ENCODE data around the gene RERG.
"Not testable (repeated sequence)": the region's sequence is repeated elsewhere in the genome, so short reads cannot be mapped to it uniquely, and the experiment has no call there.

RERG gene

GRCh38 chr12:15220915-15221885 is at the start of gene RERG:
Gene RERG (minus strand): TSS chr12:15221417. CDS start chr12:15217489, 3,928 bp downstream.
- peak; percentile 89 for DNase-seq (ENCODE audit: low spot score)

GRCh38 chr12:15270591-15270990 is 49.4 kb upstream of the RERG start:
- no peak for DNase-seq (ENCODE audit: low spot score)

- DNase-seq (ENCODE audit: low spot score) = no peak
Measured at GRCh38 chr12:15268927-15269552, 47.8 kb upstream of the RERG start.

- no peak for DNase-seq (ENCODE audit: low spot score)
Measured at GRCh38 chr12:15268309-15268708, 47.1 kb upstream of the RERG start.

- DNase-seq (ENCODE audit: low spot score) = no peak
Measured at GRCh38 chr12:15265875-15266274, 44.7 kb upstream of the RERG start.

- no peak for DNase-seq (ENCODE audit: low spot score)
Measured at GRCh38 chr12:15256761-15257160, 35.5 kb upstream of the RERG start.

- DNase-seq (ENCODE audit: low spot score) = no peak
Measured at GRCh38 chr12:15253990-15254389, 32.8 kb upstream of the RERG start.

- DNase-seq (ENCODE audit: low spot score) = no peak
Measured at GRCh38 chr12:15244926-15245325, 23.7 kb upstream of the RERG start.

GRCh38 chr12:15244341-15244740 is 23.1 kb upstream of the RERG start:
- DNase-seq (ENCODE audit: low spot score) = no peak

GRCh38 chr12:15243102-15243501 is 21.9 kb upstream of the RERG start:
- DNase-seq (ENCODE audit: low spot score) = no peak

- no peak for DNase-seq (ENCODE audit: low spot score)
Measured at GRCh38 chr12:15240898-15241297, 19.7 kb upstream of the RERG start.

- no peak for DNase-seq (ENCODE audit: low spot score)
Measured at GRCh38 chr12:15234508-15234907, 13.3 kb upstream of the RERG start.

GRCh38 chr12:15234011-15234410 is 12.8 kb upstream of the RERG start:
- DNase-seq (ENCODE audit: low spot score) = no peak

- no peak for DNase-seq (ENCODE audit: low spot score)
Measured at GRCh38 chr12:15232959-15233358, 11.7 kb upstream of the RERG start.

- no peak for DNase-seq (ENCODE audit: low spot score)
Measured at GRCh38 chr12:15231493-15231892, 10.3 kb upstream of the RERG start.

- DNase-seq (ENCODE audit: low spot score) = no peak
Measured at GRCh38 chr12:15230751-15231150, 9.5 kb upstream of the RERG start.

GRCh38 chr12:15230137-15230536 is 8.9 kb upstream of the RERG start:
- DNase-seq (ENCODE audit: low spot score) = no peak

- DNase-seq (ENCODE audit: low spot score) = no peak
Measured at GRCh38 chr12:15227004-15227679, 5.9 kb upstream of the RERG start.

- DNase-seq (ENCODE audit: low spot score) = not testable (repeated sequence)
Measured at GRCh38 chr12:15225863-15226218, 4.6 kb upstream of the RERG start.

GRCh38 chr12:15225136-15225862 is 4.1 kb upstream of the RERG start:
- DNase-seq (ENCODE audit: low spot score) = no peak

GRCh38 chr12:15222219-15222618 is 1.0 kb upstream of the RERG start:
- DNase-seq (ENCODE audit: low spot score) = no peak

- DNase-seq (ENCODE audit: low spot score) = no peak
Measured at GRCh38 chr12:15220451-15220850, 766 bp downstream of the RERG start.

Data from left forelimb (tissue), 1 donor.